Measurements from ENCODE around the gene GLIS1. TPM values are rescaled to one million over a fixed set of nuclear protein-coding genes. Genes with fewer than 3 reads are reported as not detected.

Gene GLIS1
- total and polyA plus RNA-seq, 11 donors, result 0.06 to 0.35 (median 0.13) TPM; not detected in 6

GRCh38 chr1:53572065-53572814, 166.7 kb downstream of the GLIS1 start:
- ATAC-seq (peak; percentile 45 to 58 (median 48)), DNase-seq (peak in 2 of 5 donors; percentile 38 to 46)
- no peak for TF ChIP-seq CTCF (IDR thresholded peaks at IDR 0.05)
- no peak for TF ChIP-seq POLR2A (IDR thresholded peaks at IDR 0.05)
- H3K27me3 ChIP-seq, result no peaks in the 10 kb centered on the region
- H3K4me3 ChIP-seq, result no peak overlapping the region
- intact Hi-C loops (cut with DNase I), result no loop called here
- 53 to 67% (median 57%) methylated on average over 4 of the region's 4 CpGs for WGBS, 4 donors
- peaks cover 0 to 6% (median 0%) of the 10 kb centered on the region in 12 donors for H3K9me3 ChIP-seq
- no peaks in the 10 kb centered on the region for H3K4me1 ChIP-seq
- H3K27ac ChIP-seq, result no peak overlapping the region
- H3K36me3 ChIP-seq, result no peaks in the 10 kb centered on the region

- 89 to 95% (median 93%) methylated on average over 2 of the region's 2 CpGs for WGBS, 4 donors
- no peaks in the 10 kb centered on the region for H3K27me3 ChIP-seq
- DNase-seq (no peak), ATAC-seq (no peak)
- TF ChIP-seq POLR2A (IDR thresholded peaks at IDR 0.05) (no peak), CTCF (IDR thresholded peaks at IDR 0.05) (no peak)
- intact Hi-C loops (cut with DNase I), result no loop called here
- H3K27ac ChIP-seq, result no peak overlapping the region
- H3K9me3 ChIP-seq, result peaks cover 0 to 11% (median 0%) of the 10 kb centered on the region in 12 donors
- no peak overlapping the region for H3K4me3 ChIP-seq
- no peaks in the 10 kb centered on the region for H3K4me1 ChIP-seq
- H3K36me3 ChIP-seq, result no peaks in the 10 kb centered on the region
These were observed 170.4 kb downstream of the GLIS1 start for GRCh38 chr1:53568540-53568939.

- ATAC-seq, result no peak
- Histone ChIP-seq H3K4me1 (no peaks in the 10 kb centered on the region), H3K36me3 (no peaks in the 10 kb centered on the region), H3K27me3 (peaks cover 0 to 5% (median 0%) of the 10 kb centered on the region in 9 donors), H3K9me3 (peaks cover 0 to 11% (median 0%) of the 10 kb centered on the region in 12 donors), H3K4me3 (no peak overlapping the region), H3K27ac (no peak overlapping the region)
- WGBS, 4 donors, result 88 to 100% (median 96%) methylated on average over 3 of the region's 3 CpGs
- peak in 1 of 5 donors; percentile 32 for DNase-seq
- TF ChIP-seq CTCF (IDR thresholded peaks at IDR 0.05) (no peak), POLR2A (IDR thresholded peaks at IDR 0.05) (no peak)
- intact Hi-C loops (cut with DNase I), result no loop called here
These were observed 171.1 kb downstream of the GLIS1 start for GRCh38 chr1:53567851-53568250.

- H3K4me3 ChIP-seq, result no peak overlapping the region
- H3K9me3 ChIP-seq, result peaks cover 0 to 11% (median 0%) of the 10 kb centered on the region in 12 donors
- ATAC-seq, result no peak
- intact Hi-C loops (cut with DNase I), result no loop called here
- peaks cover 0 to 6% (median 0%) of the 10 kb centered on the region in 9 donors for H3K27me3 ChIP-seq
- no peaks in the 10 kb centered on the region for H3K4me1 ChIP-seq
- no peak for TF ChIP-seq CTCF (IDR thresholded peaks at IDR 0.05)
- no peak for TF ChIP-seq POLR2A (IDR thresholded peaks at IDR 0.05)
- WGBS, 4 donors, result 67 to 96% (median 69%) methylated on average over 2 to 3 of the region's 3 CpGs
- peak in 1 of 5 donors; percentile 37 for DNase-seq
- H3K27ac ChIP-seq, result no peak overlapping the region
- no peaks in the 10 kb centered on the region for H3K36me3 ChIP-seq
These were observed 171.5 kb downstream of the GLIS1 start for GRCh38 chr1:53567450-53567849.

Measured in heart left ventricle (tissue), 16 donors.